ENCODE results near the gene SETDB2.

DNA sequence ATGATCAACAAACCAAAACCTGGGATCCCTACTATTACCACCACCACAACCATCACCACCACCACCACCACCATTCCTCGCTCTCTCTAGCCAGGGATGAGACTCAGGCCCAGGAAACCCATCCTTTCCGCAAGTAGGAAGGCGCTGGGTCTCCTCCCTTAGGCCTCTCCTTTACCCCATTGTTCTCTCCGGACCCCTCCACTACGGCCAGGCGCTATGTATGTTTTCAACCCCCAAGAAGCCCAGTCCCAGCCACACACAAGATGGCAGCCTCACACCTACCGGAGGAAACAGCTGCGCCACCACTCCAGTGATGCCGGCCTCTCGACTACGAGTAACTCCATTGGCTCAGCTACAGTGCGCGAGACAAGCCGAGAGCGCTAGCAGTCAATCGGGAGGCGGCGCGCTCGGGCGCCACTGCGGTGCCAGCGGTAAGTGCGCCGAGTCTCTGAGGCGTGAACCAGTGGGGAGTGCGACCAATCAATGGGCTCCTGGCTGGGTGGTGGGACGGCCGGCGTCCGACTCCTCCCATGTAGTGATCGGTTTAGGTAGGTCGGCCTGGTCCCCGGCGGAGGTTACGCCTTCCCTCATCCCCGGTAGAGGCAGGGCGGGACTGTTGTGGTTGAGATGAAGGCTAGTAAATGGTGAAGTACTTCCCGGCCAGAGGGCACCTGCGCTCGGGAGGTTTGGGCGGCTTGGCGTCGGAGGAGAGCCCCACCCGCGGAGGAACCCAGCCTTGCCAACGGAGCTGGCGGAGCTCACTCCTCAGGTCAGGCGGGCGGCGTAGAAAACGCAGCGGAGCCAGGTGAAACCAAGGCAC lies at the start of gene SETDB2, which contains the start of gene CAB39L:
- TF ChIP-seq, protein P1, sequence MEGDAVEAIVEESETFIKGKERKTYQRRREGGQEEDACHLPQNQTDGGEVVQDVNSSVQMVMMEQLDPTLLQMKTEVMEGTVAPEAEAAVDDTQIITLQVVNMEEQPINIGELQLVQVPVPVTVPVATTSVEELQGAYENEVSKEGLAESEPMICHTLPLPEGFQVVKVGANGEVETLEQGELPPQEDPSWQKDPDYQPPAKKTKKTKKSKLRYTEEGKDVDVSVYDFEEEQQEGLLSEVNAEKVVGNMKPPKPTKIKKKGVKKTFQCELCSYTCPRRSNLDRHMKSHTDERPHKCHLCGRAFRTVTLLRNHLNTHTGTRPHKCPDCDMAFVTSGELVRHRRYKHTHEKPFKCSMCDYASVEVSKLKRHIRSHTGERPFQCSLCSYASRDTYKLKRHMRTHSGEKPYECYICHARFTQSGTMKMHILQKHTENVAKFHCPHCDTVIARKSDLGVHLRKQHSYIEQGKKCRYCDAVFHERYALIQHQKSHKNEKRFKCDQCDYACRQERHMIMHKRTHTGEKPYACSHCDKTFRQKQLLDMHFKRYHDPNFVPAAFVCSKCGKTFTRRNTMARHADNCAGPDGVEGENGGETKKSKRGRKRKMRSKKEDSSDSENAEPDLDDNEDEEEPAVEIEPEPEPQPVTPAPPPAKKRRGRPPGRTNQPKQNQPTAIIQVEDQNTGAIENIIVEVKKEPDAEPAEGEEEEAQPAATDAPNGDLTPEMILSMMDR (IDR thresholded peaks at IDR 0.05), result peak in 2 of 4 experiments; percentile 73 to 79
- TF ChIP-seq POLR2A (IDR thresholded peaks at IDR 0.05), result peak; percentile 91

Data from prostate gland (tissue), 2 donors.